NCI-H2196 treated with DMSO at 0.1 percent for 48 hours (cell line): ENCODE data around the gene MAVS.
"Not testable (repeated sequence)": the region's sequence is repeated elsewhere in the genome, so short reads cannot be mapped to it uniquely, and the experiment has no call there.

Source experiments
- DNase-seq: peaks from one replicate; lab custom pipeline; 2025; ENCODE audit not compliant: unreplicated experiment; lab: John Stamatoyannopoulos, UW

Gene MAVS

DNA sequence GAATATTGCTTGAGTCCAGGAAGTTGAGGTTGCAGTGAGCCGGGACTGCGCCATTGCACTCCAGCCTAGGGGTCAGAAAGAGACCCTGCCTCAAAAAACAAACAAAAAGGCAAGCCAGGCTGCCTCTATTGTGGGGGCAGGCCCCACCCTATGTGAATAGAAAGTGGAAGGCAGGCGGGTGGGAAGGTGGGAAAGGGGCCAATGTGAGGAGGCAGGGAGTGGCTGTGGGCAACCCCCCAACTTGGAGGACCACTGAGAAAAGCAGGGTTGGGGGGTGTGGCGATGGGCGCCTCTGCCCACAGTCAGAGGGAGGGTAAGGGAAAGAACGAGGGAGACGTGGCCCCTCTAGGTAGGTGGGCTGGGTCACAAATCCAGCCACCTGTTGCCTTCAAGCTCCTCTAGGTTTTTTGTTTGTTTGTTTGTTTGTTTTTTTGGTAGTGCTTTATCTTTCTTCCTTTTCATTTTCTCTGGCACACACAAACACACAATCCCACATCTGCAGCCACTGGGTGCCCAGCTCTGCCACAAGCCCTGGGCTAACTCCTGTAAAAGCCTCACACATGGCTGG, 31.6 kb upstream of the MAVS start:
- no peak for DNase-seq

DNA sequence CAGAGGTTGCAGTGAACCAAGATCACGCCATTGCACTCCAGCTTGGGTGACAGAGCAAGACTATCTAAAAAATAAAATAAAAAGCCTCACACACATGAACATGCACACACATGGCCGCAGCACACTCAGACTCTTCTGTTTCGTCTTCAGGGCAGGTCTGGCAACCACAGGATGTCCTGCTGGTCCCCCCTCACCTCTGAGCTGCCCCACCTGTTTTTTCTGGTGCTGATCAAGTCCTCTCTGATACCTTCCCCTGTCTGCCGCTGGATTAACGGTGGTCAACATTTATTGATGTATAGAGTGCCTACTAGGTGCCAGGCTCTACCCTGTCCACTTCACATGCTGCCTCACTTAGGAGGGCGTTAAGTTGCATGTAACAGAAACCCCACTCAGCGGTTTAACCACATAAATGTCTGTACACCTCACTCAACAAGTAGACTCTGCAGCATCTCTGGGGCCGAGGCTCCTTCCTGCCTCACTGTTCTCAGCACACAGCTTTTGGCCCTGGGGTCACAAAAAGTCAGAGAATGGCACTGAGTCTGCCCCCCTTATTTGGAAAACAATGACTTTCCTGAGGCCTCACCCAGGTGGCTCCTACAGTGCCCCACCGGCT, 30.8 kb upstream of the MAVS start:
- no peak for DNase-seq

DNA sequence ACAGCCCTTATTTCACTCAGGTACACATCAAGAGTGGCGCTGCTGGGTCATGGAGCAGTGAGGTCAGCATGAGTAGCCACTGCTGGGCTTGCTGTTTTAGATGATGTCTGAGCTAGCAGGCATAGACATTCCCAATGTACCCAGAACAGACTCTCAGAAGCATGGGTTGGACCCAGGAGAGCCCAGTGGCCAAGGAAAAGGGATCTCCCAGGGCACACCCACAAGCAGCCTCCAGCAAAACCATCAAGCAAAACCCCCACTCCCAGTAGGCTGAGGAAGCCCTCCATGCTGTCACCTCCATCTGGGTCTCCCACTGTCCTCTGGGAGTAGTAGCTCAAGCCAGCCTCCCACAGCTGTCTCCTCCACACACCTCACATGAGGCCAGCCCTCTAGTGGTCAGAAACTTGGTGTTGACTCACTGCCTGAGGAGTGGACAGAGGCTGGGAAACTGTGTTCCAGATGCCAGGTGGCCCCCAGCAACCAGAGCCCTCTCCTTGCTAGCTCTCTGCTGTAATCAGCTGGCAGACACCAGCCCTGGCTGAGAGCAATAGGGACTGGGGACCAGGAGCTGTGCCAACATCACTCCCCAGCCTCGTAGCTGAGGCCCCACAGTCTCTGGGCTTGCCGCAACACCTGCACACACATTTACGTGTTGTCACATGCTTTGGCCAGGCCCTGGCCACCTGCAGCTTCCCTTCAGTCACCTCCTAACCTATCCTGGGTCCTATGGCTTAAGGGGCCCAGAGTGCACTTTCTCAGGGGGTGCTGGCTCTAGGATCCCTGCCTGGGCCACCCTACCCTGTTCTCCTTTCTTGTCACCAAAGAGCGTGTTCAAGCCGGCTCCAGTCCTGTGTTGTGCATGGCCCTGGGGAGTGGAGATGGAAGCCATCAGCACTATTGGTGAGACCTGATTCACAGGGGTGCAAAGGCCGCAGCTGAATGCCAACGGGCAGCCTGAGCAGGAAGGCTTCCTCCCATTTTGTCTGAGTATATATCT, 28.2 kb upstream of the MAVS start:
- peak; percentile 77 for DNase-seq

DNA sequence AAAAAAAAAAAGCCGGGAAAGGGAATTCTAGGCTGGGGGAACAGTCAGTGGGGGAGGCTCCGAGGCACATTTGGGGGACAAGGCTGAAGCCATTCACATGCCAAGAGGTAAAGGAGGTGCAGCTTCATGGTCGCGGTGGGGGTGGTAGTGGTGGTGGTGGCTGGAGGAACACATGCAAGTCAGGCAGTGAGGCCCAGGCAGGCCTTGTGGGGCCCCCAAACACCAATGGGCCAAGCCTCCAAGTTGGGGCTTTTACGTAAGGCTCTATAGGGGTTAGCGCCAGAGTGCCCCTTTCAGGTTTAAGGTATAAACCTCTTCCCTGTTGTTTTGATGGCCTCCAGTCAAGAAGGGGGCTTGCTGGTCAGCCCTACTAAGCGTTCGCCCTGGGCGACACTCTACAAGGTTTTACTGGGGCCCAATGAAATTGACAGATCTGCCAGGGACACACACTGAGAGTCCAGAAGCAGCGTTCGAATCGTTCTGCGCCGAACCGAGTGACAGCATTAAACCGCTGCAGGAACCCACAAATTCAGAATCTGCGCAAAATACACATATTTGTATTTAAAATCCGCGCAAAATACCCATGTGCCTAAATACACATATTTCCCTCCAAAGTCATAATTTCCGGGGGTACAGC, 27.1 kb upstream of the MAVS start:
- DNase-seq, result no peak

DNA sequence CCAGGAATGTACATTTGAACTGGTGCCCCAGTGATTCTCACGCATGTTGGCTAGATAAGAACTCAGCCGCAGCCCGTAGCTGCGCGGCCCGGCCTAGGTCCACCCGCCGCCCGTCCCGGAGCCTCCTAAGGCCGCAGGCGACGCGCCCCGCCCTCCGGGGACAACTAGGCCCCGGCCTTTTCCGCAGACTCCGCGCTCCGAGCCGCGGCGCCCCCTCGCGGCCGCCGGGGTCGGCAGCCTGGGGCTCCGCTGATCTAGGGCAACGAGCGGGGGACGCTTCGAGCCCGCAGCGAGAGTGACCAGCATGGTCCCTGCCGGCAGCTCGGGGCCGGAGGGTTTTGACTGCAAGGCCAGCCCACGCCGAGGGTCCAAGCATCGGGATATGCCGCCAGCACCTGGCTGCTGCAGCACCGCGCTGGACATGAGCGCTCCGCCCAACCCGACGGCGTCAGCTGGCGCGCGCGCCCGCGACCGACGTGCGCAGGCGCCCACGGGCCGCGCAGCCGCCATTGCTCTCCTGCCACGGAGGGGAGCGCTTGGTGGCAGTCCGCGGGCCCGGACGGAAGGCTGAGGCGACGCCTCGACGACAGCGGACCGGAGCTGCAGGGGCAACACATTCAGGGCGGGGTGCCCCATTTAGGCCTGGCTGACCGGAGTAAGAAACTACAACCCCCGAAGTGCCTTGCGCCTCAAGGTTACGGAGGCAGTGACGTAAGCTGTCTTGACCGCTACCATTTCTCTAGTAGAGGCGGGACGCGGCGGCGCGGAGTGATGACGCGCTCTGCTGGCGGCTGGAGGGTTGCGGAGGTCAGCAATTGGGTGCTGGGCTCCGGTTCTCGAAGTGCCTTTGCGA, 26.4 kb upstream of the MAVS start, which contains the start of gene AP5S1:
AP5S1 (plus strand) TSS at position 500 of the 853 bp plus-strand sequence. CDS start 1,571 bp downstream, outside the sequence.
- peak; percentile 84 for DNase-seq

DNA sequence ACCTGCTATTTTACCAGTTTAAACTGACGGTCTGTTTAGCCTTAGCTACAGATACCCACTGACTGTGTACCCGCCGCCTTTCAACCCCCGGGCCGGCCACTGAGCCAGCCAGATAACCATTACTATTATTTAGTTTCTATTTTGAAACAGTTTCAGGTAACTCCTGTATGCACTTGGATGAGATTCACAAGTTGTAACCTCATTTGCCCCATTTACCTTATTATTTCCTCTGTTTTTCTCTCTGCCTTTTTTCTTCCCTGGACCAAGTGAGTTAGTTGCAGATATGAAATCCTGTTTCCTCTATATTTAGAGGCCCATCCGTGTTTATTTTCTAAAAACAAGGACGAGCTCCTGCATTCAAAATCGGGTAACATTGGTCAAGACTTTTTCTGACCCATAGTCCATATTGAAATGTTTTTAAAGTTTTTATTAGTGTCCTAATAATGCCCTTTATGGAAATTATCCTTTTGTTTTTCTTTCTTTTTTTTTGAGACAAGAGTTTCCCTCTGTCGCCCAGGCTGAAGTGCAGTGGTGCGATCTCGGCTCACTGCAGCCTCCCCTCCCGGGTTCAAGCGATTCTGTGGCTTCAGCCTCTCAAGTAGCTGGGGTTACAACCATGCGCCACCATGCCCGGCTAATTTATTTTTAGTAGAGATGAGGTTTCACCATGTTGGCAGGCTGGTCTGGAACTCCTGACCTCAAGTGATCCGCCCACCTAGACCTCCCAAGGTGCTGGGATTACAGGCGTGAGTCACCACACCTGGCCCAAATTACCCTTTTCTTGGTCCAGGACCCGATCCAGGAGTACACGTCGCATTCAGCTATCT, 25.5 kb upstream of the MAVS start:
- DNase-seq, result no peak

DNA sequence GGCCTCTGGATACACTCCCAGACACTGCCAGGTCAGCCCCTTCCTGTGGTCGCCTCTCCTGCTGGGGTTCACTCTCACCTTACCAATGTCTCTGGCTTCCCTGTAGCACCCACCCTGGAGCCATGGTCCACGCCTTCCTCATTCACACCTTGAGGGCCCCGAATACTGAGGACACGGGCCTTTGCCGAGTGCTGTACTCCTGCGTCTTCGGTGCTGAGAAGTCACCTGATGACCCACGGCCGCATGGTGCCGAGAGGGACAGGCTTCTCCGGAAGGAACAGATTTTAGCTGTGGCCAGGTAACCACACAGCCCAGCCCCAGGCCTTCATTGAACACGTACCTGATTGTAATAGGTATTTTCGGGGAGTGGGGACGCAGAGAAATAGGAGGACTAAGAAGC, 24.6 kb upstream of the MAVS start:
- DNase-seq, result no peak

DNA sequence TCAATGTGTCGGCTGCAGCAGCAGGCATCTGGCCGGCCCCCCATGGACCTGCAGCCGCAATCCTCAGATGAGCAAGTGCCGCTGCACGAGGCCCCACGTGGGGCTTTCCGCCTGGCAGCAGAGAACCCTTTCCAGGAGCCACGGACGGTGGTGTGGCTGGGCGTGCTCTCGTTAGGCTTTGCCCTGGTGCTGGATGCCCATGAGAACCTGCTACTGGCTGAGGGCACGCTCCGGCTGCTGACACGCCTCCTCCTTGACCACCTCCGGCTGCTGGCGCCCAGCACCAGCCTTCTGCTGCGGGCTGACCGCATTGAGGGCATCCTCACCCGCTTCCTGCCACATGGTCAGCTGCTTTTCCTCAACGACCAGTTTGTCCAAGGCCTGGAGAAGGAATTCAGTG, 22.8 kb upstream of the MAVS start:
- DNase-seq, result no peak

DNA sequence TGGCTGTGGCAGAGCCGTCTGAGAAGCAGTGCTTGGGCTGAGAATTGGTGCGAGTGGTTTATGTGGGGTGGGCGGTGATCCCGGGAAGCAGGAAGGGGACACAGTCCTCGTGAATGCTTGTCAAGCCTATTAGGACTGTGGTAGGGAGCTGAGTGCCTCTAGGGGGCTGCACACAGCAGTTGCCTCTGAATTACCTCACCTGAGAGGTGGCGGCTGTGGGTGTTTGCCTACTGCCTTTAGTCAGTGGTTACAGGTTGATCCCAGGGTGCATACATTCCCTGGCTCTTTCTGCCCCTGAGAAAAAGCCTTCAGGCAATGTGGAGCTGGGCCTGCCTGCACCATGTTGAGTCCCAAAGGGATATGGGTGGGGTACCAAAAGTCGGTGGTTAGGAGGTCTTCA, 21.1 kb upstream of the MAVS start:
- DNase-seq, result no peak

DNA sequence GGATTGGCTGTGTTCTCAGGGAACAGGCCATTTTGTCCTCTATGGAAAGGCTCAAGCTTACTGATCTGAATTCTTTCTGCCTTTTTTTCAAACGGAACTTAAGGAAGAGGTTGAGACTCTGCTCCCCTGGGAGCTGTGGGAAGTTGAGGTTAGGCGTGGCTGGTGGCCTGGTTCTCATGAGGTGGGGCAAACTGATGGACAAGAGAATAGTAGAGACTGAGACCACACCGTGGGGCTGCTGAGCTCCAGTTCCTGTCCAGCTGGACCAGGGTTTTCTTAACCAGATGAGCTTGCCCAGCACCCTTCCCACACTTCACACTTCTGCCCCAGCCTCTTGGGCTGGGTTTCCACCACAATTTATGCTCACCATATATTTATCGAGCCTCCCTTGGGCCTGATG, 20.2 kb upstream of the MAVS start:
- no peak for DNase-seq

DNA sequence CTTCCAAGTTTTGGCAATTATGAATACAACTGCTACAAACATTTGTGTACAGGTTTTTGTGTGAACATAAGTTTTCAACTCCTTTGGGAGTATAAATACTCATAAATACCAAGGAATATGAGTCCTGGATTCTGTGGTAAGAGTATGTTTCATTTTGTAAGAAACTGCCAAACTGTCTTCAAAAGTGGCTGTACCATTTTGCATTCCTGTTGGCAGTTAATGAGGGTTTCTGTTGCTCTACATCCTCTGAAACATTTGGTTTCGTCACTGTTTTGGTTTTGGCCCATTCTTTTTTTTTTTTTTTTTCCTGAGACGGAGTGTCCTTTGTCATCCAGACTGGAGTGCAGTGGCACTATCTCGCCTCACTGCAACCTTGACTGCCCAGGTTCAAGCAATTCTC, 17.8 kb upstream of the MAVS start:
- no peak for DNase-seq

DNA sequence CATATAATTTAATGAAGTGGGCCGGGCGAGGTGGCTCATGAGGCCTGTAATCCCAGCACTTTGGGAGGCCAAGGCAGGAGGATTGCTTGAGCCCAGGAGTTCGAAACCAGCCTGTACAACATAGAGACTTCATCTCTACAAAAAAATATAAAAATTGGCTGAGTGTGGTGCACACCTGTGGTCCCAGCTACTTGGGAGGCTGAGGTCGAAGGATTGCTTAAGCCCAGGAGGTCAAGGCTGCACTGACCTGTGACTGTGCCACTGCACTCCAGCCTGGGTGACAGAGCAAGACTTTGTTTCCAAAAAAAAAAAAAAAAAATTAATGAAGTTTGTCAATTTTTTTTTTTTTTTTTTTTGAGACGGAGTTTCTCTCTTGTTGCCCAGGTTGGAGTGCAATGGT, 16.7 kb upstream of the MAVS start:
- DNase-seq, result not testable (repeated sequence)

DNA sequence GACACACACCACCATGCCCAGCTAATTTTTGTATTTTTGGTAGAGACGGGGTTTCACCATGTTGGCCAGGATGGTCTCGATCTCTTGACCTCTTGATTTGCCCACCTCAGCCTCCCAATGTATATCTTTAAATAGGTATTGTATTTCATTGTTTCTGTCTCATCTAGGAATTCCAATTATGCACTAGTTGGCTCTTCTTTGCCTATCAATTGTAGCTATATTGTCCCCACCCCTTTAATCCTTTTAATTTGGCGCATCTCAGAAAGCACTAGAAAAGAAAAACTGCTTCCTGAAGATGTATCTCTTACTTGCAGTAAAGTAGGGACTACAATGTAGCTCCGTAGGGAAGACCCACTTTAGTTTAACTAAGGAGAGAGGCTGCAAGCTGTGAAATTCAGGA, 10.5 kb upstream of the MAVS start:
- no peak for DNase-seq

DNA sequence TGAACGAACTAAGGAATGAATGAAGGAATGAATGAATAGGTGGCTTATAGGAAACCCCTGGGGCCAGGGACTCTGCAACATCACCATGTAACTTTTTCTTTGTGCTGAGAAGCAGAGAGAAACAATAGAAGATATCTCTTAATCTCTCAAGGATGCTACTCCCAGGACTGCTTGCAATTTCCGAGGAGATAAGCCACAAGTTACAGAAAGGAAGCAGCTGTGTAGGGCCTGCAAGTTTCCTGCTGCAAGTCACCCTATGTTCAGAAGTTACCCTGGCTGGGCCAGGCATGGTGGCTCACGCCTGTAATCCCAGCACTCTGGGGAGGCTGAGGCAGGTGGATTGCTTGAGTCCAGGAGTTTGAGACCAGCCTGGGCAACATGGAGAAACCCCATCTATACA, 7.3 kb upstream of the MAVS start:
- DNase-seq, result no peak

DNA sequence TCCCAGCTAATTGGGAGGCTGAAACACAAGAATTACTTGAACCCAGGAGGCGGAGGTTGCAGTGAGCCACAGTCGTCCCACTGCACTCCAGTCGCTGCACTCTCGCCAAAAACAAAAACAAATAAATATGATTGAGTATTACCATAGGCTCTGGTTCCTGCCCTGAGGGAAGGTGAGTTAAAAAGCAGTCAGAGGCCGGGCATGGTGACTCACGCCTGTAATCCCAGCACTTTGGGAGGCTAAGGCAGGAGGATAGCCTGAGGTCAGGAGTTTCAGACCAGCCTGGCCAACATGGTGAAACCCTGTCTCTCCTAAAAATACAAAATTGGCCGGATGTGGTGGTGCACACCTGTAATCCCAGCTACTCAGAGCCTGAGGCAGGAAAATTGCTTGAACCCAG, 6.4 kb upstream of the MAVS start:
- DNase-seq, result not testable (repeated sequence)

DNA sequence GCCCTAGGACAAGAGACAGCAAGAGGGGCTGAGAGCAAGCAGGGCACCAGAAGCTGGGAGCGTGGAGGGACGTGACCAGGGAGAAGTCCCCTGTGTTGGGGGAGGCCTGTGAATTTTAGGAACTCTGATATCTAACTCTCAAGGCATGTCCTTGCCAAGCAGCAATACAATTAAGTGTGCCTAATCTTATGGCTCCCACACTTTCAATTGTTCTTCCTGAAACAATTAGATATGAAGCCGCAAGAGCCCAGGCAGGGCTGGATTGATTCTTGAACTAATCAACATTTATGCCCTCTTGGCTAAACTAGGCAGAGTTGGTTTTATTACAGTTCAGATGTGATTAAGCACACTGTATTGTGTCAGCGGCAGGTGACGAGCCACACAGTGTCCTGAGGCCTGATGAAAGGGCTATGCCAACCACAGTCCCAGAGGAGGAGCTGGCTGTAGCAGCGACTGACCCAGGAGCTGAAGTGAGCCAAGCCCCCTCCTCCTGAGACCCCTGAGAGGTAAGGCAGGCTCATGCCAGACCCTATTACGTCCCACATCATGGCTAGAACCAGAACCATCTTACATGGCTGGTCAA, 4.2 kb upstream of the MAVS start:
- no peak for DNase-seq

DNA sequence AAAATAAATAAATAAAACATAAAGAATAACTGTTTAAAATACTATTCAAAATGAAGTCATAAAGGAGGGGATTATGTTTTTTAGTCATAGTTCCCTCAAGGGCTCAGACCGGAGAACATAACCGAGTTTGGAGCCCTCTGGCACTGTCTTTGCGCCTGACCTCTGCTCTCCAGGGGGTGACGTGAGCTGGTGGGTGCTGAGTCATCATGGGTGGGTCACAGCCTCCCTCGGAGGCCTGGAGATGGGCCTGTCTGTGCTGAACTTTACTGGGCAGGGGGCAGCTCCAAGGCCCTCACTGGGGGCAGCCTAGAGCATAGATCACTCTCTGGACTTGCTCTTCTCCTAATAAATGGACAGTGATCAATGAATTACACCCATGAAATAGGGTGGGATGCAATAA, 3.1 kb upstream of the MAVS start:
- DNase-seq, result no peak

DNA sequence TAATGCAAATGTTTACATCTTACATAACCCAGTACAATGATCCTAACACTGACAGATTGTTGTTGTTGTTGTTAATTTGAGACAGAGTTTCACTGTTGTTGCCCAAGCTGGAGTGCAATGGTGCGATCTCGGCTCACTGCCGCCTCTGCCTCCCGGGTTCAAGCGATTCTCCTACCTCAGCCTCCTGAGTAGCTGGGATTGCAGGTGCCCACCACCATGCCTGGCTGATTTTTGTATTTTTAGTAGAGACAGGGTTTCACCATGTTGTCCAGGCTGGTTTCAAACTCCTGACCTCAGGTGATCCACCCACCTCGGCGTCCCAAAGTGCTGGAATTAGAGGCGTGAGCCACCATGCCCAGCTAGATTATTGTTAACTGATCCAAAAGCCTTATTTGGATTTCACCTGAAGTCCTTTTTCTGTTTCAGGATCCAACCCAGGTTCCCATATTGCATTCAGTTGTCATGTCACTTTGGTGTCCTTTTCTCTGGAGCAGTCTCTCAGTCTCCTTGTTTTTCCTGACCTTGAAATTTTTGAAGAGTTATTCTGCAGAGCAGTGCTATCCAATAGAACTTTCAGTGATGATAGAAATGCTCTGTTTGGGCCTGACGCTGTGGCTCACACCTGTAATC, 2.5 kb upstream of the MAVS start:
- DNase-seq, result not testable (repeated sequence)

DNA sequence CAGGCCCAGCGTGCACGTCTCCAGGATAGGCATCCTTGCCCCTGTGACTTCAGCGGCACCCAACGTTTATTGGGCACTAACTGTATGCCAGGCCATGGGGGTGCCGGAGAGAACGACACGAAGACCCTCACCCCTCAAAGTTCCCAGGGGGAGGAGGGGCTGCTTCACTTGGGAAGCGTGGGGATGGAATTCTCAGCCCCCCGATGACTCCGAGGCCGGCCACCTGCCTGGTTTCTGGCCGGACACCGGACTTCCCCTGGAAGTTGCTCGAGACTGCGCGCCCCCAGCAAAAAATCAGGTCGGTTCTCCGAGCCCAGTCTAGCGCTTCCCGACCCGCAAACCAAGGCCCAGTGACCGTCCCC, 275 bp upstream of the MAVS start:
- no peak for DNase-seq
